Neutrophil (primary cell): ENCODE results near the gene IL26.

ENCODE experiments used
- H3K27ac ChIP-seq: fragments of 200-600 bp; sonication (generic); 2 replicates; pipeline ENCODE4 v1.5.1; 2016; ENCODE audit warnings: mild to moderate bottlenecking, moderate library complexity
- H3K27me3 ChIP-seq: fragments of 200-600 bp; sonication (generic); 2 replicates; pipeline ENCODE4 v1.6.0; 2016; ENCODE audit warnings: mild to moderate bottlenecking
- H3K36me3 ChIP-seq: fragments of 200-600 bp; sonication (generic); 2 replicates; pipeline ENCODE4 v1.5.1; 2017
- H3K4me1 ChIP-seq, 2 experiments: fragments of 200-600 bp in 1 of 2; sonication (generic) in 1 of 2; 1 replicate in 1 of 2; 2 replicates in 1 of 2; pipeline versions ENCODE4 v1.5.1 to v1.6.1; 2013 to 2016; ENCODE audit warnings: low read depth in 1 of 2, low read length in 1 of 2, mild to moderate bottlenecking in 1 of 2, moderate library complexity in 1 of 2; ENCODE audit not compliant: control insufficient read depth in 1 of 2, insufficient read depth in 1 of 2
- H3K4me3 ChIP-seq, 2 experiments: fragments of 200-600 bp in 1 of 2; sonication (generic) in 1 of 2; 1 replicate in 1 of 2; 2 replicates in 1 of 2; pipeline ENCODE4 v1.5.1; 2013 to 2016; ENCODE audit warnings: low read depth in 1 of 2, low read length in 1 of 2, mild to moderate bottlenecking in 1 of 2, moderate library complexity in 1 of 2
- H3K9me3 ChIP-seq: fragments of 200-600 bp; sonication (generic); 2 replicates; pipeline ENCODE4 v1.5.1; 2016
- TF ChIP-seq, protein P1 (sequence below): fragments of 200-600 bp; sonication (generic); IDR thresholded peaks from 2 replicates; pipeline ENCODE4 v1.5.1; 2016; ENCODE audit warnings: antibody characterized with exemption

IL26 gene

DNA sequence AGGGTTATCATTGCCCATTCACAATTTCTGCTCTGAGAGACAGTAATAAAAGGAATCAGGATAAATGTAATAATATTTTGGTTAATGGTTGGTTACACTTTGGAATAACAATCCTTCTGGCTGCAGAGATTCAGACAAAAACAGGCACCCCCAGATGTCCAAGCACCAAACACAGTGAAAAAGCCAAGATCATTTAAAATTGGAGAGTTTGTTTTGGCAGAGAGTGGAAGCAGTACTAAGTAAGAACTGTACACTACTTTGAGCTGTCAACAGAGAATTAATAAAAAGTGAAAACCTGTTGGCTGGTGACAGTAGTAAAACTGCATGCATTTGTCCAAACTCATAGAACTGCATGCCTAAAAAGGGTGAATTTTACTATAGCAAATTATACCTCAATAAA is 43.4 kb upstream of the IL26 start:
- peaks cover 76 to 80% of the 10 kb centered on the region in 2 experiments for H3K4me1 ChIP-seq
- H3K27me3 ChIP-seq: no peaks in the 10 kb centered on the region
- no peaks in the 10 kb centered on the region for H3K9me3 ChIP-seq
- no peaks in the 10 kb centered on the region for H3K36me3 ChIP-seq
- TF ChIP-seq, protein P1, sequence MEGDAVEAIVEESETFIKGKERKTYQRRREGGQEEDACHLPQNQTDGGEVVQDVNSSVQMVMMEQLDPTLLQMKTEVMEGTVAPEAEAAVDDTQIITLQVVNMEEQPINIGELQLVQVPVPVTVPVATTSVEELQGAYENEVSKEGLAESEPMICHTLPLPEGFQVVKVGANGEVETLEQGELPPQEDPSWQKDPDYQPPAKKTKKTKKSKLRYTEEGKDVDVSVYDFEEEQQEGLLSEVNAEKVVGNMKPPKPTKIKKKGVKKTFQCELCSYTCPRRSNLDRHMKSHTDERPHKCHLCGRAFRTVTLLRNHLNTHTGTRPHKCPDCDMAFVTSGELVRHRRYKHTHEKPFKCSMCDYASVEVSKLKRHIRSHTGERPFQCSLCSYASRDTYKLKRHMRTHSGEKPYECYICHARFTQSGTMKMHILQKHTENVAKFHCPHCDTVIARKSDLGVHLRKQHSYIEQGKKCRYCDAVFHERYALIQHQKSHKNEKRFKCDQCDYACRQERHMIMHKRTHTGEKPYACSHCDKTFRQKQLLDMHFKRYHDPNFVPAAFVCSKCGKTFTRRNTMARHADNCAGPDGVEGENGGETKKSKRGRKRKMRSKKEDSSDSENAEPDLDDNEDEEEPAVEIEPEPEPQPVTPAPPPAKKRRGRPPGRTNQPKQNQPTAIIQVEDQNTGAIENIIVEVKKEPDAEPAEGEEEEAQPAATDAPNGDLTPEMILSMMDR: no peak
- H3K4me3 ChIP-seq: no peak overlapping the region
- H3K27ac ChIP-seq: peak overlapping the region; percentile 71

DNA sequence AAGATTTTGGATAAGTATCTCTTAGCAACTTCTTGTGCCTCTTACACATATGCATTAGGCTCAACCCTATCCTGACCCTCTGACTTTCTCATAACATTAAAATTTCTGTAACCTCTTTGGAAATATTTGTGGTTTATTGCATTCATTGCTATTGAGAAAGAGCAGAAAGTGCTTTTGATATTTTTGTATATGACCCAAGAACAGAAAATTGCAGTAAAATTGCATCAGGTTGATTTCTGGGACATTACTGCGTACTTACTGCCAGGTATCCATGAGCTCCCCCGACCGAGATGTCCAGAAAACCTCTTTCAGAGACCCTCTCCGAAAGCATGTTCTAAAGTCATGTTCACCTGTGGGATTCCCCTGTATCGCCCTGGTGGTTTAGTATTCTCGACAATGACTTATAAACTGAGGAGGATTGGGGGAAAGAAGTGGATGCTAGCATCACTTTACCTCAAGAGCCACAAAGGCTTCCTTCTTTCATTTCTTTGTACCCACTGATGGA is 42.3 kb upstream of the IL26 start:
- H3K4me3 ChIP-seq: peak overlapping the region in 1 of 2 experiments; percentile 2
- H3K4me1 ChIP-seq: peaks cover 68 to 70% of the 10 kb centered on the region in 2 experiments
- H3K36me3 ChIP-seq: no peaks in the 10 kb centered on the region
- H3K27me3 ChIP-seq: no peaks in the 10 kb centered on the region
- H3K9me3 ChIP-seq: no peaks in the 10 kb centered on the region
- H3K27ac ChIP-seq: peak overlapping the region; percentile 71
- TF ChIP-seq, protein P1: no peak

DNA sequence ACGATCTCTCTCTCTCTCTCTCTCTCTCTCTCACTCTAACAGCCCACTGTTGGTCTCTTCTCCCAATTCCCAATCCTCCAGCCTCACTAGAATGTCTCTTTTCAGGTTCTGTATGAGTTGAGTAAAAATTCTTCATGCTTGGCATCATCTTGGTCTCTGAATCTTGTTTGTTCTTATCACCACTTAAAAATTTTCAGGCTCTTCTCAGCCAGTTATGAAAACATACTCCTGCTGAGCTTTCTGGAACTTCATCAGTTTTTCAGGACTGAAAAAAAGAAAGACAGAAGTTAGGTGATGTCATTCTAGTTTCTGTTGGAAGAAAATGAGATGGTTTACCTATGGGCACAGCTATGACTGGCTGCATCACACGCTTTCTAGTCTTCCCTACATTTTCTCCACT is 39.2 kb upstream of the IL26 start:
- Histone ChIP-seq H3K4me3 (no peak overlapping the region), H3K27me3 (no peaks in the 10 kb centered on the region), H3K4me1 (peaks cover 53 to 54% of the 10 kb centered on the region in 2 experiments), H3K9me3 (no peaks in the 10 kb centered on the region), H3K27ac (no peak overlapping the region), H3K36me3 (no peaks in the 10 kb centered on the region)
- TF ChIP-seq, protein P1: no peak

DNA sequence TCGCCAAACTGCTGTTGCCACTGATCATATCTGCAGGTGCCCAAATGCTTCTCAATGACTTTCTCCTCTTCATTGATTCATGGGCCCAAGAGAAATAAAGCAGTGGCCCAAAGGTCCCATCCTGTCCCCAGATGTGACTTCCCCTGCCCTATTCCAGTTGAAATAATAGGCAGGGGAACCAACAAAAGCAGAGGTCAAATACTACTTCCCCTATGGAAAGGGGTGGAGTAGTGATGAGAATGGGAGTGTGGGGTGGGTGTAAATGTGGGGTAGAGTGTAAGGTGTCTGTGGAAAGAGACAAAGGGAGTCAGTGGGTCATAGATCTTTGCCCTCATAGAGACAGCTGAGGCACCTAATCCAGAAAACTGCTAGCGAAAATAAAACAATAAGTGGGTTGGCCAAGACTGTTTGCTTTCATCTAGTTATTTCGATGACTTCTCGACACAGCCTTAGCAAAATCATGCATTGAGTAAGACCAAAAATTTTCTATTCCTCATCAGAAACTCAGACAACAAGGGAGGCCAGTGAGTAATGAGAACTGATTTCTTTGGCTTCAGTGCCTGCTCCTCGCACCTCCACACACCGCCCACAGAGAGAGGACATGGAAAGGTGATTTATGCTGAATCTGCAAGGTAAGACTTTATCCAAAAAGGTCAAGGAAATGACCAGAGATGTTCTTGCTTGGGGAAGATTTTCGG is 38.7 kb upstream of the IL26 start:
- TF ChIP-seq, protein P1: no peak
- no peak overlapping the region for H3K4me3 ChIP-seq
- no peaks in the 10 kb centered on the region for H3K36me3 ChIP-seq
- no peaks in the 10 kb centered on the region for H3K27me3 ChIP-seq
- H3K27ac ChIP-seq: no peak overlapping the region
- H3K4me1 ChIP-seq: peaks cover 48 to 49% of the 10 kb centered on the region in 2 experiments
- no peaks in the 10 kb centered on the region for H3K9me3 ChIP-seq

DNA sequence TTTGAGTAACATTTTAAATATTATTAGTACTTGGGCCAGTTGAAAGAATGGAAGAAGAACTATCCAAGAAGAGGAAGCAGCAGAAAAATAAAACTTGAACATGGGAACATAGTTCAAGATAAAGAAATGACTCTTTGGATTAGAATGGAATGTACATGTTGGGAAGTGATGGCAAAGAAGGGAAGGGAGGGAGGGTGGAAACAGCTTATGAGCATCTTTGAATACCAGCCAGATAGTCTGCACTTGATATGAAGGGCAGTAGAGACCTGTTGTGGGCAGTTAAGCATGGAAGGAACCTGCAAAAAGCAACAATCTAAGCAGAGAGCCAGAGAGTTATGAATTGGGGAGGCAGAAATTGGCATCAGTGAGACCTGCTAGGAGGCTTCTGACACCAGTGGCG is 37.8 kb upstream of the IL26 start:
- no peaks in the 10 kb centered on the region for H3K27me3 ChIP-seq
- TF ChIP-seq, protein P1: no peak
- H3K36me3 ChIP-seq: no peaks in the 10 kb centered on the region
- H3K4me1 ChIP-seq: peaks cover 38 to 39% of the 10 kb centered on the region in 2 experiments
- no peak overlapping the region for H3K27ac ChIP-seq
- no peak overlapping the region for H3K4me3 ChIP-seq
- no peaks in the 10 kb centered on the region for H3K9me3 ChIP-seq
